Adrenal gland (tissue), 12 donors: ENCODE measurements around the gene SNRNP27. TPM values are rescaled to one million over a fixed set of nuclear protein-coding genes. Genes with fewer than 3 reads are reported as not detected.
"Not testable (repeated sequence)": the region's sequence is repeated elsewhere in the genome, so short reads cannot be mapped to it uniquely, and the experiment has no call there.

Experiments used
- DNase-seq, 7 donors: peaks; one replicate each; pipeline ENCODE4 v3.0.0-alpha.2; 2019 to 2020
- H3K27ac ChIP-seq, 5 donors: fragments of 200-600 bp; sonication (generic) in 4 of 5; 1 replicate in 3 of 5; 2 replicates in 2 of 5; pipeline versions ENCODE4 v1.5.1 to v1.8.0; 2016 to 2020; ENCODE audit warnings: mild to moderate bottlenecking in 1 of 5
- H3K27me3 ChIP-seq: fragments of 200-600 bp; 2 replicates; pipeline ENCODE4 v1.8.0; 2021
- H3K36me3 ChIP-seq, 2 donors: fragments of 200-600 bp; replicated peaks in 1 of 2; 1 replicate in 1 of 2; 2 replicates in 1 of 2; pipeline versions ENCODE4 v1.5.1 to v1.8.0; 2018 to 2022
- H3K4me1 ChIP-seq, 2 donors: fragments of 200-600 bp; replicated peaks in 1 of 2; 1 replicate in 1 of 2; 2 replicates in 1 of 2; pipeline versions ENCODE4 v1.5.1 to v1.8.0; 2018 to 2021
- H3K4me3 ChIP-seq, 4 donors: fragments of 200-600 bp; sonication (generic) in 3 of 4; one replicate each; pipeline ENCODE4 v1.5.1; 2016 to 2018
- H3K9me3 ChIP-seq, 3 donors: fragments of 200-600 bp; sonication (generic) in 1 of 3; replicated peaks in 1 of 3; 1 replicate in 2 of 3; 2 replicates in 1 of 3; pipeline versions ENCODE4 v1.5.1 to v1.8.0; 2016 to 2021
- POLR2A ChIP-seq, 2 donors: fragments of 450-650 bp; IDR thresholded peaks; one replicate each; pipeline ENCODE4 v1.6.1; 2017; ENCODE audit warnings: antibody characterized with exemption in 2 of 2, mild to moderate bottlenecking in 2 of 2, moderate library complexity in 1 of 2
- WGBS, 4 donors: extraction: QIAGEN DNeasy Blood & Tissue Kit in 2 of 4; methylation state at CpG; one replicate each; pipeline versions ENCODE4 v1.1.5 to v1.1.7; 2013 to 2017; 5-methylcytosine and 5-hydroxymethylcytosine counted together
- intact Hi-C, 2 donors: fragments of 100-400 bp; cut with DNase I; formaldehyde crosslinking; loops; one replicate each; pipeline versions ENCODE4 v1.14.1 to v1.15.0; 2022 to 2023
- polyA plus RNA-seq, 3 donors: library from polyadenylated mRNA; stranded (reverse); fragments of 200-250 nt in 2 of 3; fragments of 350-450 nt in 1 of 3; fragmentation: Illumina TruSeq in 1 of 3; extraction: RNeasy Lipid Tissue Mini Kit (QIAGEN cat#74804) in 1 of 3; gene quantifications; one replicate each; pipeline ENCODE4 v1.2.3, GENCODE V29; 2013 to 2014
- total RNA-seq, 9 donors: library from RNA; depleted of rRNA in 4 of 9; stranded (reverse); fragments of >200 nt in 4 of 9; fragments of 120-200 nt in 1 of 9; fragmentation: NEBNext Ultra II Directional in 1 of 9; extraction: Animal tissue kit (Norgen Biotek cat#: 25700) in 1 of 9; gene quantifications; one replicate each; pipeline versions ENCODE4 v1.1.0 to v1.2.4, GENCODE V29; 2013 to 2023
- TF ChIP-seq, protein P1 (sequence below), 6 experiments: fragments of 450-650 bp in 4 of 6; fragments of 200-600 bp in 2 of 6; sonication (generic) in 1 of 6; IDR thresholded peaks; 1 replicate in 5 of 6; 2 replicates in 1 of 6; pipeline versions ENCODE4 v1.5.1 to v1.8.0; 2016 to 2021; ENCODE audit warnings: antibody characterized with exemption in 6 of 6, mild to moderate bottlenecking in 2 of 6, moderate library complexity in 1 of 6
- donor health status: healthy with polysubstance abuse.
- donor health status: Bipolar disorder and iron deficiency.
- donor health status: DM: yes; HTN: yes; CAD: no.
- donor health status: DM: no; HTN: no; CAD: no.
- donor health status: DM: no; HTN: no; CAD: no.
- donor health status: DM: yes; HTN: yes; CAD: no.

The SNRNP27 gene
- total and polyA plus RNA-seq, 12 donors = 25.1 to 76.0 (median 45.2) TPM

DNA sequence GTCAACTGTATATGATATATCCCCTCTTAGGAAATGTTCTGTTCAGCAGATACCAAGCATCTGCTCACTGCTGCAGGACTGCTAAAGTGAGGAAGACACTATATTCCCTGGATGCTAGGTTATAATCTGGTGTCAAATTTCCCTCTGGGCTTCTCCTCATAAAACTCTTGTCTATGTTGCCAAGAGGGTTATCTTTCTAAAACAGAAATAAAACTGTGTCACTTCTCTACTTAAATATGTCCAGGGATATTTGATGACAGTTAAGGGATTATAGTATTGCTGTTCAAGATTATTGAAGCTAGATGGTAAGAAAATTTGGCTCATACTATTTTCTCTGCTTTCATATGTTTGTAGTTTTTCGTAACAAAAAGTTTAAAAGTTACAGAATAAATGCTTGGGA is 30.5 kb upstream of the SNRNP27 start:
- Histone ChIP-seq H3K27me3 (no peaks in the 10 kb centered on the region), H3K4me1 (no peaks in the 10 kb centered on the region), H3K9me3 (no peaks in the 10 kb centered on the region), H3K27ac (no peak overlapping the region), H3K36me3 (peaks cover 0 to 39% of the 10 kb centered on the region in 2 donors), H3K4me3 (no peak overlapping the region)
- intact Hi-C loops = no loop called here
- 95 to 100% (median 97%) methylated on average over 1 of the region's 1 CpG for WGBS, 4 donors
- TF ChIP-seq POLR2A (IDR thresholded peaks at IDR 0.05) = no peak
- TF ChIP-seq, protein P1, sequence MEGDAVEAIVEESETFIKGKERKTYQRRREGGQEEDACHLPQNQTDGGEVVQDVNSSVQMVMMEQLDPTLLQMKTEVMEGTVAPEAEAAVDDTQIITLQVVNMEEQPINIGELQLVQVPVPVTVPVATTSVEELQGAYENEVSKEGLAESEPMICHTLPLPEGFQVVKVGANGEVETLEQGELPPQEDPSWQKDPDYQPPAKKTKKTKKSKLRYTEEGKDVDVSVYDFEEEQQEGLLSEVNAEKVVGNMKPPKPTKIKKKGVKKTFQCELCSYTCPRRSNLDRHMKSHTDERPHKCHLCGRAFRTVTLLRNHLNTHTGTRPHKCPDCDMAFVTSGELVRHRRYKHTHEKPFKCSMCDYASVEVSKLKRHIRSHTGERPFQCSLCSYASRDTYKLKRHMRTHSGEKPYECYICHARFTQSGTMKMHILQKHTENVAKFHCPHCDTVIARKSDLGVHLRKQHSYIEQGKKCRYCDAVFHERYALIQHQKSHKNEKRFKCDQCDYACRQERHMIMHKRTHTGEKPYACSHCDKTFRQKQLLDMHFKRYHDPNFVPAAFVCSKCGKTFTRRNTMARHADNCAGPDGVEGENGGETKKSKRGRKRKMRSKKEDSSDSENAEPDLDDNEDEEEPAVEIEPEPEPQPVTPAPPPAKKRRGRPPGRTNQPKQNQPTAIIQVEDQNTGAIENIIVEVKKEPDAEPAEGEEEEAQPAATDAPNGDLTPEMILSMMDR (IDR thresholded peaks at IDR 0.05) = no peak
- no peak for DNase-seq

- intact Hi-C loops = no loop called here
- Histone ChIP-seq H3K4me3 (no peak overlapping the region), H3K4me1 (peaks cover 0 to 3% of the 10 kb centered on the region in 2 donors), H3K27ac (no peak overlapping the region), H3K9me3 (no peaks in the 10 kb centered on the region), H3K36me3 (no peaks in the 10 kb centered on the region), H3K27me3 (no peaks in the 10 kb centered on the region)
- no peak for DNase-seq
- no peak for TF ChIP-seq POLR2A (IDR thresholded peaks at IDR 0.05)
- TF ChIP-seq, protein P1 (IDR thresholded peaks at IDR 0.05) = no peak
- 93 to 97% (median 94%) methylated on average over 4 of the region's 4 CpGs for WGBS, 4 donors
These were observed 5.3 kb upstream of the SNRNP27 start for GRCh38 chr2:69888451-69888850.

- Histone ChIP-seq H3K9me3 (no peaks in the 10 kb centered on the region), H3K4me1 (peaks cover 0 to 5% of the 10 kb centered on the region in 2 donors), H3K27ac (no peak overlapping the region), H3K27me3 (no peaks in the 10 kb centered on the region), H3K36me3 (no peaks in the 10 kb centered on the region), H3K4me3 (no peak overlapping the region)
- DNase-seq = no peak
- intact Hi-C loops = no loop called here
- TF ChIP-seq, protein P1 (IDR thresholded peaks at IDR 0.05) = no peak
- TF ChIP-seq POLR2A (IDR thresholded peaks at IDR 0.05) = no peak
These were observed 4.5 kb upstream of the SNRNP27 start for GRCh38 chr2:69889302-69889701.

DNA sequence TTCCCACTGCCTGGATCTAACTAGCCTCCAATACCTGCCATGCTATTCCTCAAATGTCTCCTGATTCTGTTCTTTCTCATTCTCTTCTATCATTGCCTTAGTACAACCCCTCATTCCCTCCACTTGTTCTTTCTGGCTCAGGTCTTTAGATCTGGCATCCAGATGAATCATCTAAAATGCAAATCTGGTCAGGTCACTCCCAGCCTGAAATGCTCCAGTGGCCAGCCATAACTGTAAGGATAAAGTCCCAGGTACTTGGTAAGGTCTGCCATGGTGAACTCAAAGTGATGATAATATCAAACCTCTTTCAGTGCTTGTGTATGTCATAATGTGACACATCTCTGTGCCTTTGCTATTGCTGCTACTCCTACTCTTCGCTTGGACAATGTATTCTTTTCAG is 2.9 kb upstream of the SNRNP27 start:
- Histone ChIP-seq H3K9me3 (no peaks in the 10 kb centered on the region), H3K4me1 (peaks cover 8 to 18% of the 10 kb centered on the region in 2 donors), H3K36me3 (peaks cover 0 to under 1% of the 10 kb centered on the region in 2 donors), H3K27ac (no peak overlapping the region), H3K27me3 (no peaks in the 10 kb centered on the region), H3K4me3 (no peak overlapping the region)
- WGBS, 4 donors = 32 to 80% (median 46%) methylated on average over 1 of the region's 1 CpG
- no peak for DNase-seq
- TF ChIP-seq, protein P1 (IDR thresholded peaks at IDR 0.05) = no peak
- no peak for TF ChIP-seq POLR2A (IDR thresholded peaks at IDR 0.05)
- intact Hi-C loops = no loop called here

DNA sequence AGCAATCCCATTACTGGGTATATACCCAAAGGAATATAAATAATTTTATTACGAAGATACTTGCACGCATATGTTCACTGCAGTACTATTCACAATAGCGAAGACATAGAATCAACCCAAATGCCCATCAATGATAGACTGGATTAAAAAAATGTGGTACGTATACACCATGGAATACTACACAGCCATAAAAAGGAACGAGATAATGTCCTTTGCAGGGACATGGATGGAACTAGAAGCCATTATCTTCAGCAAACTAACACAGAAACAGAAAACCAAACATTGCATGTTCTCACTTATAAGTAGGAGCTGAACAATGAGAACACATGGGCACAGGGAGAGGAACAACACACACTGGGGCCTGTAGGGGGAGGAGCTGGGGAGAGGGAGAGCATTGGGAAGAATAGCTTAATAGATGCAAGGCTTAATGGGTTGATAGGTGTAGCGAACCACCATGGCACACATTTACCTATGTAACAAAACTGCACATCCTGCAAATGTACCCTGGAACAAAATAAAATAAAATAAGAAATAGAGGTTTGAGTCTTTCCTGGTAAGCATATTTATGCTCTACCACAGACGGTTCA is 825 bp upstream of the SNRNP27 start:
- Histone ChIP-seq H3K36me3 (peaks cover 0 to 21% of the 10 kb centered on the region in 2 donors), H3K4me1 (peaks cover 8 to 18% of the 10 kb centered on the region in 2 donors)
- DNase-seq, H3K4me3 ChIP-seq, H3K27me3 ChIP-seq, intact Hi-C loops, H3K9me3 ChIP-seq, H3K27ac ChIP-seq: not testable (repeated sequence)
- WGBS, 4 donors = 91 to 96% (median 92%) methylated on average over 7 of the region's 7 CpGs

DNA sequence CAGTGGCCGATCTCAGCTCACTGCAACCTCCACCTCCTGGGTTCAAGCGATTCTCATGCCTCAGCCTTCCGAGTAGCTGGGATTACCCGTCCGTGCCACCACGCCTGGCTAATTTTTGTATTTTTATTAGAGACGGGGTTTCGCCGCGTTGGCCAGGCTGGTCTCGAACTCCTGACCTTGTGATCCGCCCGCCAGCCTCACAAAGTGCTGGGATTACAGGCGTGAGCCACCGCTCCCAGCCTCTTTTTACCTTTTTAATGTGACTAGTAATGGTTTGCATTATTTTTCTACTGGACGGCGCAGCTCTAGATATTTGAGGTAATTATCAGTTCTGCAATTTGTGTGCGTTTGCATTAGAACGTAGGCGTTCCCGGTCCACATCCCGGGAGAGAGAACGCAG is 981 bp downstream of the SNRNP27 start:
- Histone ChIP-seq H3K4me1 (peaks cover 8 to 21% of the 10 kb centered on the region in 2 donors), H3K4me3 (peak overlapping the region in 3 of 4 donors; percentile 63 to 85 (median 70)), H3K36me3 (peaks cover 0 to 39% of the 10 kb centered on the region in 2 donors), H3K27ac (peak overlapping the region in 1 of 5 donors; percentile 87)
- 22 to 39% (median 36%) methylated on average over 23 of the region's 23 CpGs for WGBS, 4 donors
- H3K27me3 ChIP-seq, intact Hi-C loops, DNase-seq, H3K9me3 ChIP-seq: not testable (repeated sequence)
